Astrocyte (in vitro differentiated cells and primary cell): ENCODE measurements around the gene UTP4. TPM values are rescaled to one million over a fixed set of nuclear protein-coding genes. Genes with fewer than 3 reads are reported as not detected.

Source experiments
- DNase-seq: peaks from one replicate; pipeline ENCODE4 v3.0.0-alpha.2; 2010; ENCODE audit warnings: low read depth
- FAIRE-seq: peaks from 2 replicates; lab custom pipeline; 2011; peaks lifted over from hg19 to GRCh38; lab: Jason Lieb, UNC
- H2AFZ ChIP-seq: 2 replicates; pipeline ENCODE4 v1.6.0; 2012; ENCODE audit warnings: low read depth, low read length, inconsistent platforms
- H3K27ac ChIP-seq: 2 replicates; pipeline ENCODE4 v1.5.1; 2011; ENCODE audit warnings: low read depth, low read length, inconsistent platforms
- H3K27me3 ChIP-seq: 2 replicates; pipeline ENCODE4 v1.6.0; 2011; ENCODE audit warnings: low read length, inconsistent platforms; ENCODE audit not compliant: insufficient read depth
- H3K36me3 ChIP-seq: 2 replicates; pipeline ENCODE4 v1.5.1; 2011; ENCODE audit warnings: low read length, inconsistent platforms; ENCODE audit not compliant: insufficient read depth
- H3K4me1 ChIP-seq: 2 replicates; pipeline ENCODE4 v1.5.1; 2011; ENCODE audit warnings: low read length, inconsistent platforms; ENCODE audit not compliant: insufficient read depth
- H3K4me2 ChIP-seq: 2 replicates; pipeline ENCODE4 v1.6.0; 2012; ENCODE audit warnings: low read length, inconsistent platforms
- H3K4me3 ChIP-seq: 2 replicates; pipeline ENCODE4 v1.5.1; 2011; ENCODE audit warnings: low read depth, mild to moderate bottlenecking, low read length, inconsistent platforms; ENCODE audit not compliant: insufficient read depth
- H3K79me2 ChIP-seq: 2 replicates; pipeline ENCODE4 v1.6.0; 2012; ENCODE audit warnings: mild to moderate bottlenecking, low read length, inconsistent platforms; ENCODE audit not compliant: insufficient read depth
- H3K9ac ChIP-seq: 2 replicates; pipeline ENCODE4 v1.6.0; 2012; ENCODE audit warnings: mild to moderate bottlenecking, low read length, inconsistent platforms
- H3K9me3 ChIP-seq: 2 replicates; pipeline ENCODE4 v1.5.1; 2012; ENCODE audit warnings: low read depth, mild to moderate bottlenecking, low read length, inconsistent platforms; ENCODE audit not compliant: insufficient read depth
- H4K20me1 ChIP-seq: 2 replicates; pipeline ENCODE4 v1.6.0; 2012; ENCODE audit warnings: low read length, inconsistent platforms; ENCODE audit not compliant: insufficient read depth
- H3K27ac Mint-ChIP-seq: one replicate; pipeline ENCODE4 v1.8.0; 2021; ENCODE audit warnings: mild to moderate bottlenecking, mixed read lengths; ENCODE audit not compliant: unreplicated experiment
- H3K27me3 Mint-ChIP-seq: one replicate; pipeline ENCODE4 v1.8.0; 2021; ENCODE audit warnings: low read depth, mixed read lengths; ENCODE audit not compliant: unreplicated experiment
- H3K36me3 Mint-ChIP-seq: one replicate; pipeline ENCODE4 v1.8.0; 2021; ENCODE audit warnings: low read depth, mixed read lengths; ENCODE audit not compliant: unreplicated experiment
- H3K4me1 Mint-ChIP-seq: one replicate; pipeline ENCODE4 v1.8.0; 2021; ENCODE audit warnings: low read depth, mixed read lengths; ENCODE audit not compliant: unreplicated experiment
- H3K4me3 Mint-ChIP-seq: one replicate; pipeline ENCODE4 v1.8.0; 2021; ENCODE audit warnings: mild to moderate bottlenecking, moderate library complexity, mixed read lengths; ENCODE audit not compliant: unreplicated experiment
- H3K9me3 Mint-ChIP-seq: one replicate; pipeline ENCODE4 v1.8.0; 2021; ENCODE audit warnings: mild to moderate bottlenecking, mixed read lengths; ENCODE audit not compliant: unreplicated experiment
- EZH2 ChIP-seq: IDR thresholded peaks from 2 replicates; pipeline ENCODE4 v1.6.1; 2012; ENCODE audit warnings: mild to moderate bottlenecking, low read length, inconsistent platforms; ENCODE audit not compliant: insufficient read depth
- total RNA-seq: library from RNA; stranded (reverse); gene quantifications from 2 replicates; pipeline ENCODE4 v1.2.1, GENCODE V29; 2021
- TF ChIP-seq, protein P1 (sequence below): IDR thresholded peaks from 2 replicates; pipeline ENCODE4 v1.5.1; 2011; ENCODE audit warnings: low read depth, mild to moderate bottlenecking, inconsistent platforms, low read length, moderate library complexity; ENCODE audit not compliant: insufficient read depth

UTP4 gene
- total RNA-seq, 1 donor from 2014 or later: 69.4 TPM

DNA sequence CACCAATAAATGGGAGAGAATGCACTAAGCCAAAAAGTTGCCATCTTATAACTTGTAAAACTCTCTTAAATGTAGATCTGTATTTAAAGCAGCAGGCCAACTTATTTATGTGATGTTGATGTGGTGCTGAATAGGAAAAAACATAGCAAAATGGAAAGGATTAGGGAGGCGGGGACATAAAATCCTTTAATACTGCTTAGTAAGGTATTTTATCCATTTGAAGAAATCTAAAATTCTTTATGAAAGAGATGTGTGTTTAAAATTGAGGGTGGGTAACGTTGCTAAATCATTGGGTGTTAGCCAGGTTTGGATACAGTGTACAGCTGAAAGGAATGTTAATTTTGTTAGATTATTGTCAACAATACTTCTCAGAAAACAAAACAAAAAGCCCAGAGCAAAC is 68.8 kb downstream of the UTP4 start:
- Histone ChIP-seq H3K9me3 (no peaks in the 10 kb centered on the region), H3K9ac (no peak overlapping the region), H3K4me2 (no peak overlapping the region), H3K36me3 (no peaks in the 10 kb centered on the region), H2AFZ (no peak overlapping the region), H3K27me3 (no peaks in the 10 kb centered on the region), H3K79me2 (peaks cover 94% of the 10 kb centered on the region), H3K27ac (no peak overlapping the region), H3K4me3 (no peak overlapping the region), H4K20me1 (peaks cover 75% of the 10 kb centered on the region), H3K4me1 (no peaks in the 10 kb centered on the region)
- no peaks in the 10 kb centered on the region for H3K36me3 Mint-ChIP-seq
- TF ChIP-seq EZH2: no peak
- TF ChIP-seq, protein P1, sequence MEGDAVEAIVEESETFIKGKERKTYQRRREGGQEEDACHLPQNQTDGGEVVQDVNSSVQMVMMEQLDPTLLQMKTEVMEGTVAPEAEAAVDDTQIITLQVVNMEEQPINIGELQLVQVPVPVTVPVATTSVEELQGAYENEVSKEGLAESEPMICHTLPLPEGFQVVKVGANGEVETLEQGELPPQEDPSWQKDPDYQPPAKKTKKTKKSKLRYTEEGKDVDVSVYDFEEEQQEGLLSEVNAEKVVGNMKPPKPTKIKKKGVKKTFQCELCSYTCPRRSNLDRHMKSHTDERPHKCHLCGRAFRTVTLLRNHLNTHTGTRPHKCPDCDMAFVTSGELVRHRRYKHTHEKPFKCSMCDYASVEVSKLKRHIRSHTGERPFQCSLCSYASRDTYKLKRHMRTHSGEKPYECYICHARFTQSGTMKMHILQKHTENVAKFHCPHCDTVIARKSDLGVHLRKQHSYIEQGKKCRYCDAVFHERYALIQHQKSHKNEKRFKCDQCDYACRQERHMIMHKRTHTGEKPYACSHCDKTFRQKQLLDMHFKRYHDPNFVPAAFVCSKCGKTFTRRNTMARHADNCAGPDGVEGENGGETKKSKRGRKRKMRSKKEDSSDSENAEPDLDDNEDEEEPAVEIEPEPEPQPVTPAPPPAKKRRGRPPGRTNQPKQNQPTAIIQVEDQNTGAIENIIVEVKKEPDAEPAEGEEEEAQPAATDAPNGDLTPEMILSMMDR: no peak
- no peak overlapping the region for H3K4me3 Mint-ChIP-seq
- H3K4me1 Mint-ChIP-seq: peaks cover 21% of the 10 kb centered on the region
- H3K9me3 Mint-ChIP-seq: no peaks in the 10 kb centered on the region
- H3K27me3 Mint-ChIP-seq: no peaks in the 10 kb centered on the region
- H3K27ac Mint-ChIP-seq: no peak overlapping the region
- no peak for FAIRE-seq
- DNase-seq: no peak

DNA sequence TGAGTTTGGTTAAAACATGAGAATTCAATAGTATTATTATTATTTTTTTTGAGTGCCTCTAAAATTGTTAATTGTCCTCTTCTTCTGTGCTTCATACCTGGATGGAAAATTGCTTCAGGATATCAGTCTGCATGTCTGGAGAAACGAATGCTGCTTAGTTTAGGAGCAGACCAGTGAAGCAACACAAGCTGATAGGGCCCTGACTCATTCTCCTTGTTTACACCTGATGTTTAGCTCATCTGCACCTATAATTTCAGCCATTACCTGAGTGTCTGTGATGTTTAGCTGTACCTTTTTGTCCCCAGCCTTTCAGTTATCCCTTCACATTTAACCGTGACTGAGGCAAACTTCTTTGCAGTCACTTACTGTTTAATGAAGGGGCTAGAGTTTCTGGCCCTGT is 69.3 kb downstream of the UTP4 start:
- DNase-seq (no peak), FAIRE-seq (no peak)
- peaks cover 89% of the 10 kb centered on the region for H3K79me2 ChIP-seq
- no peaks in the 10 kb centered on the region for H3K4me1 ChIP-seq
- no peak overlapping the region for H3K9ac ChIP-seq
- Mint-ChIP-seq H3K36me3 (no peaks in the 10 kb centered on the region), H3K27me3 (no peaks in the 10 kb centered on the region), H3K4me3 (no peak overlapping the region), H3K9me3 (no peaks in the 10 kb centered on the region), H3K4me1 (peaks cover 21% of the 10 kb centered on the region), H3K27ac (no peak overlapping the region)
- H3K4me2 ChIP-seq: no peak overlapping the region
- no peak overlapping the region for H3K4me3 ChIP-seq
- H2AFZ ChIP-seq: no peak overlapping the region
- H4K20me1 ChIP-seq: peaks cover 71% of the 10 kb centered on the region
- no peaks in the 10 kb centered on the region for H3K36me3 ChIP-seq
- H3K9me3 ChIP-seq: no peaks in the 10 kb centered on the region
- TF ChIP-seq, protein P1: no peak
- no peak for TF ChIP-seq EZH2
- H3K27ac ChIP-seq: no peak overlapping the region
- no peaks in the 10 kb centered on the region for H3K27me3 ChIP-seq

GRCh38 chr16:69204172-69204571 is 71.7 kb downstream of the UTP4 start:
- H3K9me3 Mint-ChIP-seq: no peaks in the 10 kb centered on the region
- Histone ChIP-seq H3K4me2 (no peak overlapping the region), H3K4me1 (no peaks in the 10 kb centered on the region), H4K20me1 (peaks cover 67% of the 10 kb centered on the region), H3K9ac (no peak overlapping the region), H3K36me3 (no peaks in the 10 kb centered on the region), H3K4me3 (no peak overlapping the region), H3K27ac (no peak overlapping the region), H2AFZ (no peak overlapping the region), H3K79me2 (peaks cover 86% of the 10 kb centered on the region), H3K27me3 (no peaks in the 10 kb centered on the region), H3K9me3 (no peaks in the 10 kb centered on the region)
- no peaks in the 10 kb centered on the region for H3K36me3 Mint-ChIP-seq
- peaks cover 17% of the 10 kb centered on the region for H3K4me1 Mint-ChIP-seq
- H3K27me3 Mint-ChIP-seq: no peaks in the 10 kb centered on the region
- no peak for DNase-seq
- no peak overlapping the region for H3K4me3 Mint-ChIP-seq
- TF ChIP-seq, protein P1: no peak
- TF ChIP-seq EZH2: no peak
- peak overlapping the region; percentile 43 for H3K27ac Mint-ChIP-seq
- FAIRE-seq: no peak
